Astrocyte of the spinal cord (primary cell): ENCODE results near the gene TNRC6B.

Source experiments
- DNase-seq: peaks from one replicate; pipeline ENCODE4 v3.0.0; 2011; ENCODE audit warnings: low read depth, low spot score
- H3K4me3 ChIP-seq: 2 replicates; pipeline ENCODE4 v1.5.1; 2011; ENCODE audit warnings: low read depth, mild to moderate bottlenecking, low read length, moderate library complexity
- CTCF ChIP-seq: IDR thresholded peaks from 2 replicates; pipeline ENCODE4 v1.5.1; 2012; ENCODE audit warnings: low read depth, mild to moderate bottlenecking, low read length, inconsistent platforms
- in situ Hi-C: cut with HindIII; loops from 2 replicates; pipeline ENCODE4 v1.10.0; 2017; ENCODE audit warnings: low sequenced_read_pairs

TNRC6B gene

DNA sequence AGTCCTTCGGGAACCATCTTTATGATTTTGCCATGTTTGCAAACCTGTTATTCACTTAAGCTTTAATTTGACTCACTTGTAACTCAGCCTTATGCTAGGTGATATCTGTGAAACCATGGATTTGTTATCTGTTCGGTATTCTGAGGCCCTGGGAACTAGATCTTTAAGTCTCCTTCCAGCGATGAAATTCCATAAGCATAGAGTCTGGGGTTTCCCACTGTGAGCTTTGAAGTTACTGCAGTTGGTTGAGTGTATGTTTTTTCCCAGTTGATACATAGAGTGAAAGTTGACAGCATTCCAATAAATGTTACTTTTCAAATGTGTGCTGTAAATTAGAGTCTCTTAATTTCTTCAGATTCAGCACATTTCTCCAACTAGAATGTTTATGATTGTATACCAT lies 66.9 kb downstream of the TNRC6B start:
- DNase-seq, result peak; percentile 50
- TF ChIP-seq CTCF, result no peak
- in situ Hi-C loops, result no loop called here
- H3K4me3 ChIP-seq, result no peak overlapping the region

DNA sequence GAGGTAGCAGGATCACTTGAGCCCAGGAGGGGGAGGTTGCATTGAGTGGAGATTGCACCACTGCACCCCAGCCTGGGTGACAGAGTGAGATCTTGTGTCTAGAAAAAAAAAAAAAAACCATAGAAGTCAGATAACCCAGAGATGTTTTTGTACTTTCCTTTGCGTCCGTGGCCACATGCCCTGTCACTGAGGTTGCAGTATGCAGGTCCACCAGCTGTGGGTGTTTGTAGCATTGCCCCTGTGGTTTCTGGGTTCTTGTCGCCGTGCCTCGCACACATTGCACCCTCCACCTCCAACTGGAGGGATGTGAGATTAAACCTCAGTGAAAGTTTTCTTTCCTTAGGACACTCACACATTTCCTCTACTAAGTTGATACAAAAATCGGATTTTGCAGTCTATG lies 70.3 kb downstream of the TNRC6B start:
- in situ Hi-C loops, result no loop called here
- DNase-seq, result no peak
- TF ChIP-seq CTCF, result no peak
- no peak overlapping the region for H3K4me3 ChIP-seq

GRCh38 chr22:40249286-40249685 lies 71.6 kb downstream of the TNRC6B start:
- in situ Hi-C loops, result no loop called here
- TF ChIP-seq CTCF, result no peak
- no peak overlapping the region for H3K4me3 ChIP-seq
- no peak for DNase-seq

GRCh38 chr22:40250608-40251007 lies 72.9 kb downstream of the TNRC6B start:
- H3K4me3 ChIP-seq, result no peak overlapping the region
- no peak for DNase-seq
- TF ChIP-seq CTCF, result no peak
- in situ Hi-C loops, result no loop called here

- TF ChIP-seq CTCF, result no peak
- DNase-seq, result no peak
These were observed 73.4 kb downstream of the TNRC6B start for GRCh38 chr22:40251106-40251505.

DNA sequence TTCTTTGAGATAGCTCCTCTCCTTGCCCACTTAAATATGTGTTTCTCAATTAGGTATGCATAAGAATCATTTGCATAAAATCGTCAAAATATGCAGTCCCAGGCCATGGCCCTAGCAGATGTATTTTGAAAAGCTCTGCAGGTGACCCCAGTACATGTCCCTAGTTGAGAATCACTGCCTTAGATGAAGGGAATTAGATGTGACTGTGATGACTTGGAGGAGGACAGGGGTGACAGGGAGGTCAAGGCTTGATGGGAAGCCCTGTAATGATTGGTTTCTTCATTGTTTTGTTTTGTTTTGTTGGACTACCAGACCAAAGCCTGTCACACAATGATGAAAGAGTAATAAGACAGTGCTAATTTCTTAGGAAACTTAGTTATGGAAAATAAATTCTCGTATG lies 74.4 kb downstream of the TNRC6B start:
- in situ Hi-C loops, result no loop called here
- no peak for DNase-seq
- H3K4me3 ChIP-seq, result no peak overlapping the region
- no peak for TF ChIP-seq CTCF

More at GRCh38 chr22:40251106-40251505, 73.4 kb downstream of the TNRC6B start:
- in situ Hi-C loops, result no loop called here
- H3K4me3 ChIP-seq, result no peak overlapping the region

DNA sequence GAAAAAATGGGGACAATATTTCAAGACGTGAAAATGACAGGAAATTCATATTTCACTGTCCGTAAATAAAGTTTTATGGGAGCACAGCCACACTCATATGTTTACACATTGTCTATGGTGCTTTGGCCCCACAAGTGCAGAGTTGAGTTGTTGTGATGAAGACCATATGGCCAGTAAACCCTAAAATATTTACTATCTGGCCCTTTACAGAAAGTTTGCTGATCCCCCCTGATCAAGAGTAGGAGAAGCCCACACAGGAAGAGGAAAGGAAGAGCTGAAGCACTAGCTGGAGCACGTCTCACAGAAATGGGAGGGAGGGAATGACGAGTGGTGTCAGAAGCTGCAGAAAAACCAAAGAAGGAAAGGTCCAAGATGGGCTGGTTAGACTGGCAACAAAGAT lies 78.8 kb downstream of the TNRC6B start:
- TF ChIP-seq CTCF, result no peak
- in situ Hi-C loops, result no loop called here
- DNase-seq, result no peak
- no peak overlapping the region for H3K4me3 ChIP-seq
